Kidney (tissue), 14 donors: ENCODE results near the gene CELF1. TPM values are rescaled to one million over a fixed set of nuclear protein-coding genes. Genes with fewer than 3 reads are reported as not detected.
A peak's percentile ranks its signal among the peaks of the same experiment; 100 is the strongest.

Source experiments
- DNase-seq, 5 donors: peaks; one replicate each; pipeline ENCODE4 v3.0.0-alpha.2; 2013 to 2020
- FAIRE-seq: peaks from 2 replicates; lab custom pipeline; 2012; peaks lifted over from hg19 to GRCh38; lab: Jason Lieb, UNC
- H3K27ac ChIP-seq, 2 donors: one replicate each; pipeline ENCODE4 v1.7.0; 2013; ENCODE audit warnings: low read depth in 2 of 2, low read length in 2 of 2, inconsistent platforms in 1 of 2
- H3K27me3 ChIP-seq: one replicate; pipeline ENCODE4 v1.7.1; 2013; ENCODE audit warnings: low read length, inconsistent platforms; ENCODE audit not compliant: control insufficient read depth, insufficient read depth
- H3K36me3 ChIP-seq, 3 donors: one replicate each; pipeline versions ENCODE4 v1.7.0 to v1.7.1; 2013; ENCODE audit warnings: low read length in 3 of 3, control low read depth in 1 of 3, inconsistent platforms in 1 of 3; ENCODE audit not compliant: insufficient read depth in 3 of 3, control insufficient read depth in 2 of 3
- H3K4me1 ChIP-seq, 3 donors: one replicate each; pipeline versions ENCODE4 v1.7.0 to v1.7.1; 2013; ENCODE audit warnings: low read length in 3 of 3, inconsistent platforms in 1 of 3, low read depth in 1 of 3; ENCODE audit not compliant: control insufficient read depth in 2 of 3, insufficient read depth in 2 of 3
- H3K4me3 ChIP-seq, 3 donors: one replicate each; pipeline versions ENCODE4 v1.7.0 to v1.8.1; 2013; ENCODE audit warnings: low read length in 3 of 3, control low read depth in 1 of 3, inconsistent platforms in 1 of 3
- H3K9ac ChIP-seq, 3 donors: one replicate each; pipeline versions ENCODE4 v1.7.0 to v1.7.1; 2013; ENCODE audit warnings: low read length in 3 of 3, control low read depth in 1 of 3, inconsistent platforms in 1 of 3
- H3K9me3 ChIP-seq, 3 donors: one replicate each; pipeline versions ENCODE4 v1.7.0 to v1.7.1; 2013; ENCODE audit warnings: low read length in 3 of 3, control low read depth in 1 of 3, inconsistent platforms in 1 of 3; ENCODE audit not compliant: control insufficient read depth in 2 of 3, insufficient read depth in 1 of 3
- CTCF ChIP-seq: IDR thresholded peaks from 3 replicates; pipeline ENCODE4 v1.5.1; 2012; ENCODE audit warnings: mild to moderate bottlenecking, moderate library complexity, borderline replicate concordance; ENCODE audit not compliant: insufficient read depth; ENCODE audit errors: extremely low read depth
- intact Hi-C: fragments of 100-400 bp; cut with DNase I; formaldehyde crosslinking; loops from one replicate; pipeline ENCODE4 v1.11.1; 2022
- polyA plus RNA-seq: library from polyadenylated mRNA; stranded (reverse); fragments of 350-450 nt; fragmentation: Illumina TruSeq; extraction: RNeasy Lipid Tissue Mini Kit (QIAGEN cat#74804); gene quantifications from one replicate; pipeline ENCODE4 v1.2.3, GENCODE V29; 2014; ENCODE audit warnings: low read depth, low replicate concordance; ENCODE audit not compliant: insufficient read depth
- total RNA-seq: library from RNA; stranded (reverse); fragmentation: NEBNext Ultra II Directional; extraction: Animal tissue kit (Norgen Biotek cat#: 25700); gene quantifications from one replicate; pipeline ENCODE4 v1.2.1, GENCODE V29; 2021
- donor health status: control.
- donor health status: control.
- donor health status: control.
- donor health status: control.
- donor health status: control.
- donor health status: DM: yes; HTN: yes; CAD: no.
- donor health status: Normal renal cell carcinoma (clear cell type).

The CELF1 gene
- total and polyA plus RNA-seq, 2 donors from 2014 or later: 30.8 to 115 TPM

- no peak overlapping the region for H3K9ac ChIP-seq
- intact Hi-C loops: no loop called here
- no peaks in the 10 kb centered on the region for H3K9me3 ChIP-seq
- peak in 1 of 5 donors; percentile 21 for DNase-seq
- H3K4me3 ChIP-seq: no peak overlapping the region
- no peak for TF ChIP-seq CTCF
- no peaks in the 10 kb centered on the region for H3K4me1 ChIP-seq
- FAIRE-seq: no peak
- no peaks in the 10 kb centered on the region for H3K27me3 ChIP-seq
- no peaks in the 10 kb centered on the region for H3K36me3 ChIP-seq
- no peak overlapping the region for H3K27ac ChIP-seq
Measured at GRCh38 chr11:47437746-47438418, 115.0 kb downstream of the CELF1 start.

GRCh38 chr11:47437218-47437745 lies 115.7 kb downstream of the CELF1 start:
- no peak overlapping the region for H3K9ac ChIP-seq
- intact Hi-C loops: no loop called here
- H3K9me3 ChIP-seq: no peaks in the 10 kb centered on the region
- DNase-seq (no peak), FAIRE-seq (no peak)
- no peaks in the 10 kb centered on the region for H3K27me3 ChIP-seq
- no peak overlapping the region for H3K4me3 ChIP-seq
- H3K36me3 ChIP-seq: no peaks in the 10 kb centered on the region
- TF ChIP-seq CTCF: no peak
- no peaks in the 10 kb centered on the region for H3K4me1 ChIP-seq
- no peak overlapping the region for H3K27ac ChIP-seq

- no peaks in the 10 kb centered on the region for H3K36me3 ChIP-seq
- intact Hi-C loops: no loop called here
- H3K4me3 ChIP-seq: no peak overlapping the region
- FAIRE-seq (no peak), DNase-seq (no peak)
- no peaks in the 10 kb centered on the region for H3K9me3 ChIP-seq
- H3K9ac ChIP-seq: no peak overlapping the region
- H3K27me3 ChIP-seq: no peaks in the 10 kb centered on the region
- H3K27ac ChIP-seq: no peak overlapping the region
- TF ChIP-seq CTCF: no peak
- H3K4me1 ChIP-seq: no peaks in the 10 kb centered on the region
Measured at GRCh38 chr11:47436726-47437125, 116.2 kb downstream of the CELF1 start.
